SK-MEL-5 (cell line): ENCODE measurements around the gene CFAP61. TPM values are rescaled to one million over a fixed set of nuclear protein-coding genes. Genes with fewer than 3 reads are reported as not detected.

ENCODE experiments used
- DNase-seq: peaks from one replicate; pipeline ENCODE4 v3.0.0-alpha.2; 2016; ENCODE audit warnings: low read depth, low spot score
- in situ Hi-C: cut with HindIII; loops from 2 replicates; pipeline ENCODE4 v1.10.0; 2016; ENCODE audit warnings: low sequenced_read_pairs, high pct_unique_total_duplicates, low pct_unique_long_range_greater_than_20kb
- total RNA-seq: library from RNA; depleted of rRNA; stranded (reverse); fragments of >200 nt; shearing (Covaris generic); gene quantifications from 2 replicates; pipeline ENCODE4 v1.2.3, GENCODE V29; 2014

CFAP61 gene
- total RNA-seq, 1 experiment from 2014 or later, result 39.3 TPM

DNA sequence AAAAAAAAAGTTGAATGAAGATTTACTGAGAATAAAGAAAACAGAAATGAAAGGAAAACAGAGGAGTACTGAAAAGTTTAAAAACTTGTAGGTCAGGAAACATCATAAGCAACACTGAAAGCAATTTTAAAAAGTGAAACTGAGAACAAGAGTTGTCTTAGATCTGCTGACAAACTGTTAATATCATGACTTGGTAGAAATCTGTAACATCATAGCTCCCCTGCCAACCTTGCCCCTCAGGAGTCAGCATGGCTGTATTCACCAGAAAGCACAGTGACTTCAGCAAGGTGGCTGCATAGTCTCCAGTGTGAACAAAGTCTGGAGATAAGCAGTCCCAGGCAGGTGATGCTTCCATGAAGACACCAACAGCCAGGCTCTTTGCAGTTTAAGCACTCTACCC lies 29.8 kb upstream of the CFAP61 start:
- in situ Hi-C loops, result no loop called here
- DNase-seq, result no peak

DNA sequence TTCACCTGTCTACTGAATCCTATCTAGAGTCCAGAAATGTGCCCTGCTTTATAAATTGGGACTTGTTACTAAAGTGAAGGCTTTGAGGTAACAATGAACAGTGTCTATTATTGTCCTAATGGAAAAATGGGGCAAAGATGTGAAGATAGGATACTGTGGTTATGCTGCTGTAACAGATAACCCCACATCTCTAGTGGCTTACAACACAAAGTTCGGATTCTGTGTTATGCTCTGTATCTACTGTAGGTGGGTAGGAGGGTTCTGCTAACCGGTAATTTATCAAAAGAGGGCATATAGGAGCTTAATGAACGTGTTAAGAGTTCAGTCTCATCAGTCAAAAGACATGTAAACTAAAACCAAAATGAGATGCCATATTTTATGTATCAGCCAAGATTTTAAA lies 28.9 kb upstream of the CFAP61 start:
- in situ Hi-C loops, result no loop called here
- DNase-seq, result no peak

DNA sequence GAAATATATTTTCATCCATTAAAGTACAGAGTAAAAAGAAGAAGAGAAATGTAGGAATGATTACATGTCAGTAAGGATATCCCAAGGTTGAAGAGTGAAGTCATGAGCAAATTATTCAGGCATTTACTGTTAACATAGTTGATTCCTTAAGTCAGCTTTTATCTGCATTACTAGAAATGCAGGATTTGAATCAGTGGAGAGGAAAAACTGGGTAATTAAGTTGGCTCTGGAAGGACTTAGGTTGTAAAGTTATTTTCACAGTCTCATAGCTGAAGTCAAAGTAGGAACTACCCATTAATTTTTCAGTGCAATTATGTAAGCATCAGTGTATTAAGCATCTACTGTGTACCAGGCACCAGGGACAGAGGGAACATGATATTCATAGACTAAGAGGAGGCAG lies 27.4 kb upstream of the CFAP61 start:
- in situ Hi-C loops, result no loop called here
- DNase-seq, result no peak

DNA sequence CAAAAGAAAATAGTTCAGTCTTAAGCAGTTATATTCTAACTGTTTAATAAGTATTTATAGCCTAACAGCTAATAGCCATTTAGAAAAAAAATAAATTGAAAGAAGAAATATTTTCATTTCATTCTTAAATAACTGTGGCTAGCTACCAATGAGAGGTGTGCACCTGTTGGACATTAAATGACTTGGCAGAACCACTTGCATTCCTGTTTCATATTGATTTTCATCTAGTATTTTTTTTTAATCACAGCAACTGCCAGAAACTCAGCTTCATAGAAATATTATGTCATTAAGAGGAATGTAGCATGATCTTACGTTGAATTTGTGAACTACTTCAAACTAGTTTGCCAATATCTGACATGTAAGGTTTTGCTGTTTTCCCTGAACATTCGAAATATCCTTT lies 25.0 kb upstream of the CFAP61 start:
- DNase-seq, result no peak
- in situ Hi-C loops, result no loop called here

DNA sequence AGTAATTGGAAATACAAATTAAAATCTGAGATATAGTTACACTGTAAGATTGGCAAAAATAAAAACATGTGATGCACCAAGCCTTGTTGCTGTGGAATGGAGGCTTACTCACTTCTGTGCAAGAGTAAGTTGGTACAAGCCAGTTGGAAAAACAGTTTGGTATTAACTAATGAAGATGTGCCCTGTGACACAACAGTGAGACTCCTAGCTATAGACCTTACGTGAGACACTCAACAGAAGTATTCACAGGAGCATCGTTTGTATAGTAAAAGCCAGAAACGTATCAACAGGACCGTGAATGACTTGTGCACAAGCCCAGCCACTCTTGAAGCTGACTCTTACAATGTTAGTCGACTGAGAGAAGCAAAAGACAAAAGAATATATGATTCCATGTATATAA lies 20.5 kb upstream of the CFAP61 start:
- in situ Hi-C loops, result no loop called here
- no peak for DNase-seq

DNA sequence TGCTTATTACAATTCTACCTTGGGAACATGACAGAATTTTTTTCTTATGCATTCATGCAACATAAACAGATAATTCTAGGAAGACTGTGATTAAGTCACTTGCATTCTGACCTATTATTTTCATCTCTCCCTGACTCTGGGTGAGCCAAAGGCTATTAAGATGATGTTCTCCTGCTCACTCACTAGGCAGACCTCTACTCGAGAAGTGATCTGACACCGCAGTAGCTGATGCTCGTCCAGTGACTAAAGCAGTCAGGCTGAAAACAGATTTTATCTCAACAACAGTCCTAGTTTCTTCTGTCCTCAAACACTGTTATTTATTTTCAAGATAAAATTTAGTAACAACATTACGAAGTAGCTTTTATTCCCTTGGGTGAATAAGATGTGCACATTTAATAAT lies 17.8 kb upstream of the CFAP61 start:
- no peak for DNase-seq

DNA sequence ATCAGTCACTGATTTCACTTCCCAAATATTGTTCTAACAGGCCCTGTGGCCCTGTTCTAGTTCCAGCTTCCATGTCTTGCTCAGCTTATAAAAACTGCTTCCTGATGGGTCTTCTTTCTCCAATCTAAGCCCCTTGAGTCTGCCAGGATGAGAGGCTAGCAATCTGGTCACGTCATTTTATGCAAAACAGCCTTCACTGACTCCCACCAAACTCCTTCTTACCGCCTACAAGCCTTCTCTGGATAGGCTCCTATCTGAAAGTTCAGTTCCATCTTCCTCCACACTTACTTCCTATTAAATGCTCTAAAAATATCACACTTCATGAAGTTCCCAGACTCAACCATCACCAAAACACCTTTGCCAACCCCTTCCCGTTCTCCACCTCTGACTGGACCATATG lies 15.6 kb upstream of the CFAP61 start:
- in situ Hi-C loops, result no loop called here
- DNase-seq, result no peak

More for the DNA sequence above, 17.8 kb upstream of the CFAP61 start:
- in situ Hi-C loops, result no loop called here

DNA sequence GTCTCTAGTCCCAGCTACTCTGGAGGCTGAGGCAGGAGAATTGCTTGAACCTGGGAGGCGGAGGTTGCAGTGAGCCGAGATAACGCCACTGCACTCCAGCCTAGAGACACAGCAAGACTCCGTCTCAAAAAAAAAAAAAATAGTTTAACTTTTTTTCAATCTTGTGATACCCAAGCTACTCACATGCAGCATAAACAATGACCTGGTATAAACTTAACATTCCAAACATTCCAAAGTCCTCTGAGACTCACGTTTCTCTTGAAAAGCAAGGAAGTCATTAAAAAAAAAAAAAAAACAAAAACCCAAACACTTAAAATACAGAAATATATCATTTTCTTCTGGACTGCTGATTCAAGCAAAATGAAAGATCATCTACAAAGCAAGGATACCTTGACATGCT lies 14.4 kb upstream of the CFAP61 start:
- in situ Hi-C loops, result no loop called here
- DNase-seq, result no peak

DNA sequence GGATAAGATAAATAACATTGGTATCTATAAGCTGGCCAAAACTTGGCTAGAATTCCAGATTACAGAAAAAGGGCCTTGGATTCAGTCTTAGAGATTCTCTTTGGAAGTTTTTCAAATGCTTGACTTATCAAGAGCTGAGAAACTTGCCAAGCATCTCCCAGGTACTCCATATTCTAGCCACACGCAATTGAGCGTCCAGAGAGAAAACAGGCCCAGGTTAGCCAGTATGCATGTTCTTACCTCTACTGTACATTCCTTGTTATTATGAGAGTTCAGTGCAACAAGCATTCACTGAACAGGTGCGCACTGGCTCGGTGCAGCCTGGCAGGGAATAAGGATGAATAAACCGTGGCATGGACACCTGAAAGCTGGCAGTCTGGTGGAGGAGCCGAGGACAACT lies 13.7 kb upstream of the CFAP61 start:
- in situ Hi-C loops, result no loop called here
- no peak for DNase-seq

DNA sequence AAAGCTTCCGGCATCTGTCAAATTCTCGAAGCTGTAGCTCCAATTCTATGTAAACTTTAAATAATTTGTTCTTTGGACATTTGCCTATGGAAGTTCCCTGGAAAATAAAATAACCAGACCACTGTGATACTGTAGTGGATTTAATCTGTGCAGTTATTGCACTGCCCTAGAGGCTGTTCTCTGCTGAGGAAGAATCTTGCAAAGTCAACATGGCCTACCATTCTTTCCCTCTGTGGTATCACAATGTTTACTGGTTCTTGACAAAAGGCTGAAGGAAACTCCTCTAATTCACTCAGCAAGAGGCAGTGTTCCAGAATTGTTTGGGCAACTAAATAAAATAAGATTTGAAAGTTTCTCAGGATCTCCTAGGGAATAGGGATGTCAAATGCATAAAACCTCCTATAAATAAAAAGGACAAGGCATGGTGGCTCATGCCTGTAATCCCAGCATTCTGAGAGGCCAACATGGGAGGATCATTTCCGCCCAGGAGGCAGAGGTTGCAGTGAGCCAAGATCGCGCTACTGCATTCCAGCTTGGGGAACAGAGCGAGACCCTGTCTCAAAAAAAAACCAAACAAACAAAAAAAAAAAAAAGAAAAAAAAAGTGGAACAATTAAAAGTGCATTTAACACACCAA lies 12.5 kb upstream of the CFAP61 start:
- in situ Hi-C loops, result no loop called here
- no peak for DNase-seq

DNA sequence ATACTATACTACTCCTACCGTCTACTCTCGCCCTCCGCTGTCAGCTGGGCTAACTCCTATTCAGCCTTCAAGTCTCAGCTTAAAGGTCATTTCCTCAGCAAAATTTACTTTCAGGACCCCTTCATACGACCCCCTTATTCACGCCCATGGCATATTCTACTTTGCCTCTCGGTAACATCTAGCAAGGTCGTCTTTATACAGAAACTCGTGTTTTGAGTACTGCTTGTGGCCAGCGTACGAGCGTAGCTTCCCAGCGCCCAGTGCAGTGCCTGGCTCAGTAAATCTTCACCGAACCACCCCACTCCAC lies 612 bp upstream of the CFAP61 start:
- DNase-seq, result no peak
- in situ Hi-C loops, result no loop called here

DNA sequence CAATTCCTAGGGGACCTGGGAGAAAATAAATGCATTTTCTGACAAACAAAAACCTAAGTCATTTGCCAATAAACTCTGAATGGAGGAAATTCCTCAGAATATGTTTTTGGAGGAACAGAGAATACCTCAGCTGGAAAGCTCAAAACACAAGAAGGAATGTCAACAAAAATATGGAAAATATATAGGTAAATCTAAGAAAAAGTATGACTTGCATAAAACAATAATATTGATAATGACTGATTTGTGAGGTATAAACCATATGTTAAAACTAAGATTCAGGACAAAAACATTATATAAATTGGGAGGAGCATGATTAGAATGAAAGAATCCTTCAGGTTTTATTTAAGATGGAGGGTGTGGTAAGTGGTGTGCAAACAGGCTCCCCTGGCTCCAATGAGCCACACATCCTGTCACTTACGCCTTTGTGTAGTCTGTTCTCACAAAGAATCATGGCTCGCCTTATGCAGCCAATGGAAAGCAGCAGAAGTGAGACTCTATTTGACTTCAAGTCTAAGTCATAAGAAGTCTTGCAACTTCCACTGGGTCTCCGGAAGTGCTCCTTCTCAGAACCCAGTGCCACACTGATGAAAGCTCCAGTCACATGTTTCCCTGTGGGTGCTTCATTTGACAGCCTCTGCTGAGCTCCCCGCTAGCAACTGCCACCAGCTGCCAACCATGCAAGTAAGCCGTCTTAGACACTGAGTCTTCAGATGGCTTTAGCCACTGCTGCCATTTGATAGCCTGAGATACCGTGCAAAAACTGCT lies 8.1 kb downstream of the CFAP61 start:
- no peak for DNase-seq
- in situ Hi-C loops, result no loop called here

DNA sequence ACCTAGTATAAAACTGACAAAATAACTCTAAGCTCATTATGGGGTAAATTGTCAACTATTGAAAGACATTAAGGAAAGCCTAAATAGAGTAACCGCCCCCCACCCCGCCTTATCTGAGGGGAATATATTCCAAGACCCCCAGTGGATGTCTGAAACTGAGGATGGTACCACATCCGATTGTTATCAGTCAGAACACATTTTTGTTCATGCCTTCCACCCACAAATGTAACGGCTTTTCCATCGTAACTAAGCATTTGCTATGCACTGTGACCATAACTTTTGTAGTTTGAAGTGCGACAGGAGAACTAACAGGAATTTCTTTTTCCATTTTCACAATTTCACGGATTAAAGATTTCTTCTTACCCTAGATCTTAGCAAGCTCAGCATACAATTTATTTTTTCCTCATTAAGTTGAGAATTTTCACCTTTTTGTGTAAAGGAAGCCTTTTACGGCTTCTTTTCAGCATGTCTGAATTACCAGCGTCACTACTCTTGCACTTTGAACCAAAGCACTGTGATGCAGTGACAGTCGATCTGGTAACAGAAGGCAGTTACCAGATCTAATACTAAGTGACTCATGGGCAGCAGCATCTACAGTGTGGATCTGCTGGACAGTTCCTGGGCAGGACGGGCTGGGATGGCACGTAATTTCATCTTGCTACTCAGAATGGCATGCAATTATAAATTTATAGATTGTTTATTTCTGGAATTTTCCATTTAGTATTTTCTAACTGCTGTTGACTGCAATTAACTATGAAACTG lies 11.8 kb downstream of the CFAP61 start:
- no peak for DNase-seq
- in situ Hi-C loops, result no loop called here

DNA sequence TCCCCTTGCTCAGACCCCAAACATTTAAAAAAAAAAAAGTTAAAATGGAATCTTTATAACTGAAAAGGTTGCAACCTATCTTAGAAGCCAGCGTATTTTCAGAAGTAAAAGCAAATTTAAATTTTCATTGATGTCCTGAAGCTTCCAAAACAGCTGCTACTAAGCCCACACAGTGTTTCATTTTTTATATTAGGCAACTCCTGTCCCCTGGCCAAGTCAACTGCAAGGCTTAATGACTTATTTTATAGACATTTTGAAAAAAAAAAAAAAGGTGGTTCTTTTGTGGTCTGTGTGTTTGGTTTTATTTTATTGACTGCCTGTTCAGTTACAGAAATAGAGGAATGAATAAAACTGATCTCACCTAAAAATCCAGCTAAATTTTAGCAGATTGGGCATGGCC lies 13.0 kb downstream of the CFAP61 start:
- in situ Hi-C loops, result no loop called here

DNA sequence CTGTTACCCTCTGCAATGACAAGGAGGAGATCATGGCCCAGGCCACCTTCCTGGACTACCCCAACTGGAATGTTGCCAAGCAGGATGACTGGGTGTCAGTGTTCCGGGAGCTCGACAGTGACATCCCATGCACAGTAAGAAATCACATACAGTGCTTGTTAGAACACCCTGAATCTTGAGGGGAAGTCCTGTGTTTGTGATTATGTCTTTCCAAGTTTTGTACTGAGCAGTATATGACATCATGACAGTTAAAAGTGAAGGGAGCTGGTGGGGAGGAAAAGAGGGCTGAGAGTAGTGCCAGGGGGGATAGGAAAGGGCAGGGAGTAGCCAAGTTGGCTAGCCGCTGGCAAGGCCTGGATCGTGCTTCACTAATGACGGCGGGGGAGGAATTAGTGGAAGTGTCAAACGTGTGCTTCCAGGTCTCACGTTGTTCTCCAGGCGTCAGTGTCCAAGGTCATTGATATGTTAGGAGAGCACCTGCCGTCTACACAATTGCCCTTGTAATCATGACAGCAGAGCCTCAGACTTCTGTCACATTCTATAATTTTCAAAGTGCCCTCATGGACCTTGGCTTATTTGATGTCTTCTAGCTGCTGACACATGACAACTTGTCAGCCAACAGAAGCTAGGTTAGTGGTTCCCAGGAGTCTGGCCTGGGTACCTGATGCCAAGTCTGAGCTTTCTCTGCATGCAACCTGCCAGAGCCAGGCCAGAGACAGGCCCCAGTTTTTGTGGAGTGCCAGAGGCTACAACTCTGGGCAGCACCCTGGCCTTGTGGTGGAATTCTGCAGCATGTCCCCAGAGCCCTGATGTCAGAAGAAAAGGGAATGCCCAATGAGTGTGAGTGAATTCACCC lies 18.8 kb downstream of the CFAP61 start:
- in situ Hi-C loops, result no loop called here
- DNase-seq, result no peak

More for the DNA sequence above, 13.0 kb downstream of the CFAP61 start:
- DNase-seq, result no peak

DNA sequence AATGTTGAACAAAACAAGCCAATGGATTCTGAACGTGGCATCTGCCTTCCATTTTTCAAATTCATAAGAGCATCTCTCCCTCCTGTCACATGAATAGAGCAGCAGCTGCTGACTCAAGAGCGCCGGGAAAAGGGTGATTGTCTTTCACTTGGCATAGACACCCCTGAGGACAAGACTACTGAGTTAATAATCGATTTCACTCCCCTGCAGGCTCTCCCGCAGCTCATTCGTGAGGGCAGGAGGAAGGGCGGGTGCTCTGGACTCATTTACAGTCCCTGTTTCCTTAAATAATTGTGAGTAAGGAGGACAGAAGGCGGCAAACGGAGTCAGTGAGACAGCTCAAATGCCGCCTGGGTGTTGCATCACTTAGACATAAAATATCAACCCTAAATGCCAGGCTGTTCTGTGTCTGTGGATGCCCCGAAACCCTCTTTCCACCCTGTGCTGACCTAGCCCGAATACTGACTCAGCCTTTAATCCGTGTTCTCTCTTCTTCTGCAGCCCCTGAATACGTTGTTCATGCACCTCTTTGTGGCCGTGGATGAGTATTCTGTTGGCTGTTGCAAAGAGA lies 21.6 kb downstream of the CFAP61 start:
- in situ Hi-C loops, result no loop called here
- DNase-seq, result peak; percentile 70

DNA sequence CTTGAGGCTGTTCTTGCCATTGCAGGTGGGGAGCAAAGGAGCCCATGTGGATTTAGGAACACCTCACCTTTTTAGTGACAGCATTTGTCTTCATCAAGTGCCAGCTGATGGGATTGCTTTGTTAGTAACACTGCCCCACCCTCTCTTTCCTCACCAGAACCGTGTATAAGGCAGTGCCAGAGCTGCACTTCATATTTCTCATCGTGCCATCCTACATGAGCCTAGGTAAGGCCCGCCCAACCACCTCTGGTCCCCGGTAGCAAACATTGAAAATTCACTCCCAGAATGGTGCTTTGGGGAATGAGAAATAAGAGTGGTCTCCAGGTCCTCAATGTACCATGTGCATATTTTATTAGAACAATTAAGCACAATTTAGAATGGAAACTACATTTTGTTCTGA lies 22.7 kb downstream of the CFAP61 start:
- in situ Hi-C loops, result no loop called here
- no peak for DNase-seq
